ENCODE measurements around the gene TBCEL.

The TBCEL gene

DNA sequence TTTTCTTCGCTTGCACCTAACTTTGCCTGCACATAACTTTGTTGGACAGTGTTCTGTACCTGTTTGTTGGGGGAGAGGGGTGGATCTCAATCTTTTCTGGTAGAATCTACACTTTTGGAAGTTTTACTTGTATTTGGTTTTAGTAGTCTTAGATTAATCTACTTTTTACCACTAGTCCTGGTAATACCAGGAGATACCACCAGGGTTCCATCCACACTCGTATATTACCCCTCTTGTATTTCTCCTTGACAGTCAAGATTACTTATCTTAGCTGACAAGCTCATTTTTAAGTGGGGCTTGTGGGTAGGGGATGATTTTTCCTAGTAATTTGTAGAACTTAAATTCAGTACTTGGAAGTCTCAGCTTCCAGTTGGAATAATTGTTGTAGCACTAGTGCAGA is 39.8 kb downstream of the TBCEL start:
- no peak for DNase-seq (ENCODE audit: low read depth in 2 of 2)

DNA sequence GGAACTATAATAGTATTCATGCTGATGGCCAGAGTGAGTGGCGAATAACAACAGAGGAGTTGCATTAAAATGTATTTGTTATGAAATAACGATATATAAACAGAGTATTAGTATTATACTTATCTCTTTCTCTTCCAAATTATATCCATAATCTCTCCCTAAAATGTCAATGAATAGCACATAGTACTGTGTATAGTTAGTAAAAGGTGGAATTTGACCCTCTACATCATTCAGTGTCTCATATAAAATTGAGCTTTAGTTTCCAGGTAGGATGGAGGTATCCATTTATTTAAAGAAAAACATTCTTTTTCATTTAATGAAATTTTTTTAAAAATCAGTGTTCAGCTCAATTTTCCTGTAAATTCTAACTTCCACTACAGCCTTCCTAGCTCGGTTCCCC is 42.7 kb downstream of the TBCEL start:
- no peak for DNase-seq (ENCODE audit: low read depth in 2 of 2)

DNA sequence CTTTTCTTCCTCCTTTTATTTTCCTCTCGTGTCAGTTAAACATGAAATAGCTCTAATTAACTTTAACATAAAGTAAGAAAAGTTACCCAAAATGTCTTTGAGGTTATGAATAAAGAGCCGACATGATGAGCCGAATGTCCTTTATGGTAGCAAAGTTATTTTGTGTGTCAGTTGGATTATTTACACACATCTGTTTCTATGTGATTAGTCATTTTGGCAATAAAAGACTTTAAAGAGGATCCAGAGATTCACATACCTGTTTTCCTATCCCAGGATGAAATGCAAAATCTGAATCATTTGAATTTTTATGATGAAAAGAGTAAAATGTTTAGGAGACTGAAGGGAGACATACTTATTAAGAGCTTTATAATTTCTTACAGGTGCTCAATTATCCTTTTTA is 43.1 kb downstream of the TBCEL start:
- no peak for DNase-seq (ENCODE audit: low read depth in 2 of 2)

DNA sequence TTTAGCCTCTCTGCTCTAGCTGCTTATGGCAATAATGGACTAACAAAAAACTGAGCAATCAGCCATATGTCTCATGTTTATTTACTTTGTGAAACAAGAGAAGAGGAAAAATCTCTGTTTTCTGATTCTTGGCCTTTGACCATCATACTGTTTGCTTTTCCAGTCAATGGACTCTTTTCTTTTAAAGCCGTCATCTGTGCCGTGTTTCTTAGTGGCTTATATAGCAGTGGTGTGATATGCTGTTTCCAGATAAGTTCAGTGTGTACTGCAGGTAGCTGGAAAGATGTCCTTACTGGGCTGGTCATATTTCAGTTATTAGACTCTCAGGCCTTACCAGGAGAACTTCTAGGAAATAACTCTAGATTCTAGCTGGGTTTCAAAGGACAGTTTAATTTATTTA is 43.6 kb downstream of the TBCEL start:
- DNase-seq (ENCODE audit: low read depth in 2 of 2) = no peak

DNA sequence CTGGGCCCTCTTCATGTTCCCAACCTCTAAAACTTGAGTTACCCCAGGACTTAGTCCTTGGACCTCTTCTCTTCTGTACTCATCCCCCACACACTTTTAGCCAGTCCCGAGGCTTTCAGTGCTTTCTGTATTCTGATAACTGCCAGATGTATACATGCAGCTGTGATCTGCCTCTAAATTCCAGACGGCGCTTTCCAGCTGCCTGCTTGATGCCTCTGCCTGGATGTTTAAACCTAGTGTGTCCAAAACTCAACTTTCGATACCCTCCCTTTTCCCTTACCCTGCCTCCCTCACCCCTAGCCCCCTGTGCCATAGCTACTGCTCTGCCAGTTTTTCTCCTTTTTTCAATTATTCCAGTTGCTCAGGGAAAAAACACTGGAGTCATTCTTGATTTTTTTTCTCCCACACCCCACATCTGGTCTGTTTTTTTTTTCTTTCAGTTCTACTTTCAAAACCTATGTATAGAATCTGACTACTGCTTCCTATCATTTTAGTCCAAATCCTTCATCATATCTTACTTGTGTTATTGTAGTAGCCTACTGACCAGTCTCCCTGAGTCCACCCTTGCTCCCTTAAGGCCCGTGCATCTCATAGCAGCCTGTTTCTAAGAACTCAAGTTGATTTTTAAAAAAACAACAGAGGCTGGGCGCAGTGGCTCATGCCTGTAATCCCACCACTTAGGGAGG is 44.2 kb downstream of the TBCEL start:
- DNase-seq (ENCODE audit: low read depth in 2 of 2) = no peak

DNA sequence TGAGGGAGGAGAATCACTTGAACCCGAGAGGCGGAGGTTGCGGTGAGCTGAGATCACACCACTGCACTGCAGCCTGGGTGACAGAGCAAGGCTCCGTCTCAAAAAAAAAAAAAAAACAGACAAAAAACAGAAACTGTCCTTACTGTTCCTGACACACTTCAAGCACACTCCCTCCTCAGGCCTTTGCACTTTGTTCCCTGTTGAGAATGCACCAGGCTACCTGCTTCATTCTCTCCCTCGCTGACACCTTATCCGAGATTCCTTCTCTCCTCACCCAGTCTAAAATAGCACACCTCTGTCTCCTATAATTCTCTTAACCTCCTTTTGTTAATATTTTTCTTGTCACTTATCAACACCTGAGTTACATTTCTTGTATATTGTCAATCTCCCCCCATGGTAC is 44.9 kb downstream of the TBCEL start:
- DNase-seq (ENCODE audit: low read depth in 2 of 2) = no peak

DNA sequence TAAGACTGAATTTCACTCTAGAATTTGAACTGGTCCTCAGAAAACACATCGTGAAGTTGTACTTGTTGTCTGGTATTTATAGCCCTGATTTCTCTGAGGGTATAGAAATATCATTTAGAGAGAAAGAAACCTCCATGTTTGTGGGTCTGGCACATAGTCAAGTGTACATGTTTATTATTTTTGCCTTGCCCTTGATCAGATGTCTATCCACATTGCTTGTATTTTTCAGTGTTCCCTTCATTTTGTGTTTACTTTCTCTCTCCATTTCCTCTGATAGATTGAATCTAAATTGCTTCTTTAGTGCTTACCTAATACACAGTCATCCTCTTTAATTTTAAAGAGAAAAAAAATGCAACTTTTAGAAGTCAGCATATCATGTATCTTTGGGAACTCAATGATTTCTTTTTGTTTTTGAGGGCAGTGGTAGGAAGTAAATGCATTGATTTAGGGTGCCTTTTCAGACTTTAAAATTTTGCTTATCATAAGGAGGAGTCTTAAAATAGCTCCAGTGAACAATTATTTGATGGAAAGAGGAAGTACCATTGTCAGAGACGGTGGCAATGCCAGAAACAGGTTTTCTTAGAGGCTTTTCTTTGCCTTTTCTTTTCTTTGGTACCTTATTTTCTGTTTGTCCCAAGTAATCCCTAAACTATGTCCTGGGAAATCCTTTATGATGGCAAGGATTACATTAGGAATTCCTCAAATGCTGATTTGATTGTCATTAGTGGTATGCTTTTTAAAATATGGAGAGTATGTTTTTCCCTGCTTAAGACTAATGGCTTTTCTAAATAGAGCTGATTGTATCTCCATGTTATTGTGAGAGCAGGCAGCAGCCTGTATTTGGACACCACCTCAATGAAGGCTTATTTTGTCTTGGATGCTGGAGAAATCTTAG is 47.3 kb downstream of the TBCEL start:
- DNase-seq (ENCODE audit: low read depth in 2 of 2) = no peak

DNA sequence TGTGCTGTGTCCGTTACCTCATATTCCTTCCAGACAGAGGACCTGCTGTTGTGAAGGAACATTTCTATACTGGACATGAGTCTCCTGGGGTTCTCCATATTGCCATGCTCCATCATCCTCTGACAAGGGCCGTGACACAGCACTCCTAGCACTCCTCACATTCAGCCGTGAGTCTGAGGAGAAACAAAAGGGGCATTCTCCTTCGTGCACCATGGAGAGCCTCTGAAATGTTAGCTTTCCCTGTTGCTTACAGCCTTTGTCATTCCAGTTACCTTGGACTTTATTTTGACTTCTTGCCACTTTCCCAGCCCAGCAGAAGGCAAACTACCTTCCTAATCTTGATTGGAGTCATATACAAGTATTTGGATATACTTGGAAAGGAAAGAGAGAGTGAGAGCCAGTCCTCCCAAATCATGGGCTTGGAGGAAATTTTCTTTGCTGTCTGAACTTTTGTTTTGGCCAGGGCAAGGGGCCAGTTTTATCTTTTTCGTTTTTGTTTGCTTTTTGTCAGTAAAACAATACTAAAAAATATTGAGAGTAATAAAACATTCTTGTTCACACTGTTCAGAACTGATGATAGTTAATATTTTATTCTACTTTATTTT is 48.0 kb downstream of the TBCEL start:
- no peak for DNase-seq (ENCODE audit: low read depth in 2 of 2)

DNA sequence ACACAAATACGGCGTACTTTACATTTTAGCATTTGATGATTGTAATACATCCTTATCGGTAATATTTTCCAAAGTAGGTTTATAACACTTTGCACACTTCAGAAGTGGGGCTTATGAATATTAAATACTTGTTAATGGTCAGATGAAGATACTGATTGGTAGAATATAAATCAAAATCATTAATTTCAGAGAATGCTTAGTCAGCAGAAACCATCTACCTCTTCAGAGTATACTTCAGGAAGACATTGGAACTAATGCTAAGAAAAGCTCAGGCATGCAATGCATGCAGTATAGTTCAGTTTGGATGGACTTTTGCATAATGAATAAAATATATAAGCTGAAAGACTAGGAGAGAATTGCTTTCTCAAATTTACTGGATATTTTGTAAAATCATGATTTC is 57.4 kb downstream of the TBCEL start:
- DNase-seq (ENCODE audit: low read depth in 2 of 2) = no peak

DNA sequence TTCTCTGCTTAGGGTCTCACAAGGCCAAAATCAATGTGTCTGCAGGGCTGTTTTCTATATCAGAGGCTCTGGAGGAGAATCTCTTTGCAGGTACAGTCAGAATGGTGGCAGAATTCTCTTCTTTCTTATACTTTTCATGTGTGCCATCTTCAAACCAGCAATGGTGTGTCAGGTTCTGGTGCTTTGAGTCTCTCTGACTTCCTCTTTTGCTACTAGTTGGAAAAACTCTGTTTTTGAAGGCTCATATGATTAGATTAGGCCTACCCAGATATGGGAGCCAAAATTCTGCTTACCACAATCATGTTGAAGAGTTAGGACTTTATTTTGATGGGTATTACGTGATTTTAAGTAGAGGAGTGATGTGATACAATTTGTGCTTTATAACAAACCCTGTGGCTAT is 58.3 kb downstream of the TBCEL start:
- no peak for DNase-seq (ENCODE audit: low read depth in 2 of 2)

DNA sequence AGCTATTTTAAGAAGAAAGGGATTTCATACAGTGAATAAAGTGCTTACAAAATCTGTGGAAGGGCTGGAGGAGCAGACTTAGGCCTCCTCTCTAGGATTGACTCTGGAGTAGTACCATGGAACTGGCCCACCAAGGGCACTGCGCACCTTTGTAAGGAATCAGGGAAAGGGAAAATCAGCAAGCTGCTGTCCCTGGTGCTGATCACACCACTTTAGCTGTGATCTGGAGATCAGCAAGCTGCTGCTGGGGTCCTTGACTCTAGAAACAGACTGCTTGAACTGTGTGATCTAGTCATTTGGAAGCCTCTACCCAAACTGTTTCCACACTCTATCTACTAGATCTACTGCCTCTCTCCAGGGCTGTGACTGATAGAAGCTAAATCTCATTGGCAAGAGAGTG is 58.8 kb downstream of the TBCEL start:
- DNase-seq (ENCODE audit: low read depth in 2 of 2) = no peak

DNA sequence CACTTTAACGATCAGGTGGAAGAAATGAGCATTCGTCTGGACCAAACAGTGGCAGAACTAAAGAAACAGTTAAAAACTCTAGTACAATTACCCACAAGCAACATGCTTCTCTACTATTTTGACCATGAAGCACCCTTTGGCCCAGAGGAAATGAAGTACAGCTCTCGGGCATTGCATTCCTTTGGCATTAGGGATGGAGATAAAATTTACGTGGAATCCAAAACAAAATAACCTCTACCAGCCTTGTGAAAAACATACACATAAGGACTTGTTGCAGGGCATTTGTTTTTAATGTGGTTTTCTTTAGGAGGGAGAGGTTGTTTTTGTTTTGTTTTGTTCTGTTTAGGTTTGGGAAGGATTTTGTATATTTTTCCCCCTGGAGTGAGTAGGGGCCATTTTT is 63.0 kb downstream of the TBCEL start:
- no peak for DNase-seq (ENCODE audit: low read depth in 2 of 2)

DNA sequence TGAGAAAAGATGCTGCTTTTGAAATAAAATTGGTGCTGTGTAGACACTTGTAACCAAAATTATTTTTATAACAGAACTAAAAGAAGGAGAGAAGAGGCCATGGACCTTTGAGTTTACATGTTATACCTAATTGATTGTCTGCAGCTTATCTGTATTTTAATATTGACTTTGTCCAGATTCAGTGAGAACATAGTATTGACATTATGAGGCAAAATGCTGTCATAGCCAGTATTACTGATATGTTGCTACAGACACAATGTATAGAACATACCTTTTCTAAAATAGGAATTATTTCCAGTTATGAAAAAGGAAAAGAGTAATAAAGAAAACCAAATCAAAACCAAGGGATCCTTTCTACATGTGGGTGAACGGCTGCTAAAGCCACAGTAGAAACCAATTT is 65.7 kb downstream of the TBCEL start:
- no peak for DNase-seq (ENCODE audit: low read depth in 2 of 2)

DNA sequence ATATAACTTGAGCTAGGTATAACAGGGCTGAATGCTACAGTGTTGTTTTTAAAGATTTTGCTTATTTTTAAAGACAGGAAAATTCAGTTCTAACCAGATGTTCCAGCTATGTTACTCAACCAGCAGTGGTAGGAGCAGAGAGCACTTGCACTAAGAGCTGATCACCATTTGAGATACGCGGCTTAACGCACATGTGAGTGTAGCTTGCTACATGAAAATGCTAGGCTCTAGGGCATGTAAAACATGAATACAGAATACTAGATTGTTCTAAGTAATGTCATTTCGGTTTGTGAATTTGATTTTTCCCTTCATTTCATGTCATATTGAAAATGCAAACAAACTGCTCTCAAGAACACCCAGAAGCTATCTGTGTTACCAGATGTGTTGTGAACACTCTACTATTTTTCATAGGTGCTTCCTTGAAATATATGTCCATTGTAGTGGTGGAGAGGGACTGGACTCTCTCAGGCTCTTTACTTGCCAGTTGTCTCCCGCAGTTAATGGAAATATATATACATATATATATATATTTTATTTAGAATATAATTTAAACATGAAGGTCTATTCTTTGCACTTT is 66.3 kb downstream of the TBCEL start:
- DNase-seq (ENCODE audit: low read depth in 2 of 2) = no peak

DNA sequence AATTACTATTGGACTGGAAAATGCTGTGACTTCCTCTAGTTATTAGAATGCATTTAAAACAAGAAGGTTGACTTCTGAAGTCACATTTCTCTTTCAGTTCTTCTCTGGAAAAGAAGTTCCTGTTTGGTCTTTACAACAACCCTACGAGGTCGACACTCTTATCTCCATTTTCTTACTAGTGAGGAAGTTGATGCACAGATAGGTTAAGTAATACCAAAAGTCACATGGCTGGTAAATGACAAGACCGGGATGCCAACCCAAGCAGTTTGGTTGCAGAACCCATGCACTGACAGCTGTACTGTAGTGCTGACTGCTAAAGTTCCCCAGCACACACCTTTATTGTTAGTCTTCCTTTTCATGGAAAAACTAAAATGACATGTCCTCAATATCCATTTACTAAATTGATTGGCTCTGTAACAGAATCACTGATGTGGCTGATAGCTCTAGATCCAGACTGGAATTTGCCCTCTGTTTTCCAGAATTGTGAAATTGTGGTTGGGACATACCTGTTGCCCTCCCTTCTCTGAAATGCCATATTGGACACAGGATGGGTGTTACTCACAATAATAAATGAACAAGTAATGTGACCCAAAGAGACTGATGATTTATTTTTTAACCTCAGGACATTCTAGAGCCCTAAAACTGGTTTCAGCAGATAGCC is 67.7 kb downstream of the TBCEL start:
- no peak for DNase-seq (ENCODE audit: low read depth in 2 of 2)

DNA sequence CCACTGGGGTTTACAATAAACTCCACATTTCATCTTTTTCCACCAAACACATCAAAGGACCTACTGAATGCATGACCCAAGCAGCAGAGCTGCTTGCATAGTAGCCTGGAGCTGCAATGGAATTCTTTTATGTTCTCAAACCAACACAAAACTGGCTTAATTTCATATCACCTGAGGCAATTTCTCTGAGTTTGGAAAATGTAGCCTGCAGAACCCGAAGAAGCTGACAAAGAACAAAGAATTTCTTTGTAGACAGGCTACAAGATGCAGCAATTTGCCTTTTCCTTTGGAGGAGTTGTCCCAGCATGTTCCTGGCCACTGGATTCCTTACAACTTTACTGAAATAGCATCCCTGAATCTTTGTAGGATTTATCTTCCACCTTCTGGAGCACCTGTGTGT is 71.7 kb downstream of the TBCEL start:
- DNase-seq (ENCODE audit: low read depth in 2 of 2) = no peak

DNA sequence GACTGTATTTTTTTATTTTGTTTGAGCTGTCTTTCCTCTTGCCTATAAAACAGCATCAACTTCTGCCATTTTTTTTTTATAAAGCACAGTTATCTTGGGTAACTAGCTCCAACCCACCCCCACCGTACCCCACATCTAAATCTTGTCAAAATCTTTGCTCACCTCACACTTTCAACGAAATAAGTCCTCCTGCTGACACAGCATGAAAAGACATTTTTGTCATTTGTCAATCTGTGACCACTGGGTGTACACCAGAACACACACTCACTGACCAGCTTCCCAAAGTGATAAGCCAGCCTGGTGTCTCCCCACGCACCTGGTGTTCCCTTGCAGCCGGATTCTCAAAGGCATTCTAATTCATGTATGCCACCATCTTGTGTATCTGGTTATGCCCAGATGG is 75.5 kb downstream of the TBCEL start:
- no peak for DNase-seq (ENCODE audit: low read depth in 2 of 2)

DNA sequence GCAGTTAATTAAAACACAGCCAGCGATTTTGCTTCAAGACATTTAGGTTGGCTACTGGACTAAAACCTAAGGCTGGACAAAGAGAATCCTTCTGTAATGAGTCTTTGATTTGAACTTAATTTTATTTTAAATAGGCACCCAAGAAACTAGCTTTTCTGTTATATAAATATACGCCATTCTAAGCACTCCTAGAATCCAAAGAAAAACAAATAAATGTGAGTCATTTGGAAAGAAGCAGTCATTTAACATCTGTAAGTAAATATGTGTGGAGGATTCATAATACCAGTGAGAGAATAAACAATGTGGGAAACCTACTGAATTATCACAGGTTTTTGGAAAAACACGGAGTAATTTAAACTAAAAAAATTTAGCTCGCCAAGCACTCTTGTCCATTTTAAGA is 76.0 kb downstream of the TBCEL start:
- no peak for DNase-seq (ENCODE audit: low read depth in 2 of 2)

DNA sequence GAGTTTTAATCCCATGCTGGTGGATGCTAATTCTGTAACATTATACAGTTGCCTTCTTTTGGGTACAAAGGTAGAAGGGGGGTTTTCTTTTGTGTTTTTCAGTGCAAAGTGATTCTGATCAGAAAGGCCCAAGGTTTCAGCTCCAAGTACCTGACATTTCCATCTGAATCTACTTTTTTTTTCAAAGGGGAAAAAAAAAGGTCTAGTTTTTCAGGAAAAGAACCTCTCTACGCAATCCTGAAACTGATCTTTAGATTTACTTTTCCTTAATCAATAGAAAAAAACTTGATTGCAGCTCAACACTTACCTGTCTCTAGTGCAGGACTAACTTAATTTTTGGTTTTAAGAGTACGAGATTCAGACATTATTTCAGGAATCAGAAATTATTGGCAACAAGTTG is 77.0 kb downstream of the TBCEL start, which contains the start of gene TECTA:
TSS of gene TECTA (plus strand) at position 301 of the 400 bp plus-strand sequence. CDS start 1,423 bp downstream, outside the sequence.
- DNase-seq (ENCODE audit: low read depth in 2 of 2) = no peak

DNA sequence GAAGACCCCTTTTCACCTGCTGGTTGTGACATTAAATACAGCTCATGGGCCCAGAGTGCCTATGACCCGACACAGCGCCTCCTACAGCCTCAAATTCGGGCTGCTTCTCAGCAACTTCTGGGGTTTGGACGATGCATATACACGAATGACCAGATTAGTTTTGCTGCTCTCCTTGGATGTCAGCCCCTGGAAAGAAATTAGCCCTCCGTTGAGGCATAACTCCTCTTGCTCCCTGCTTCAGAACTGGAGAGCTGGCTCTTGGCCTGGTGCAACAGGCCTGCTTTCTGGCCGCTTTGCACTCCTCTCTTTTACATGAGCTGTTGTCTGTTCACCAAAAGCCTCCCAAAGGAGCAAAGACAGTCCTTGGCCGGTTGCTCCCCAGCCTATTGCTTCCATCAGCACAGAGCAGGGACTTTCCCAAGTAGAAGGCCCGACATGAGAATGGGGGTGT is 80.4 kb downstream of the TBCEL start:
- DNase-seq (ENCODE audit: low read depth in 2 of 2) = no peak

DNA sequence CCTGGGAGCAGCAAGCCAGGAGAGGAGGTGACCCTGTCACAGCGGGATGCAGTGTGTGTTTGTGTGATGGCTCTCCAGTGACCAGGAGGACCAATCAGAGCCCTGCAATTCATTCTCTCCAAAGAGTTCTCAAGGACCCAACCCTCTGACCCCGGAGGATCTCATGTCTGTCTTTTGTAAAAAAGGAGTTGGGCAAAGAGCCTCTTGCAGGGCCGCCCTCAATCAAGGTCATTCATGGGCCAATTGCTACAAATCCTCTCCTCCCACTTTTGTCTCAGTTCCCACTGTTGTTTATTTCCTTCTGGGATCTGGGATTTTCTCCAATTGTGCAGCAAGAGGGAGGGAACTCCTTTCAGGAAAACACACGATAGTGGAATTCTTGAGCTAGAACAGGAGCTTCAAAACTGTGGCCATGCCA is 81.2 kb downstream of the TBCEL start:
- no peak for DNase-seq (ENCODE audit: low read depth in 2 of 2)

Data from stimulated activated CD8-positive, alpha-beta memory T cell treated with anti-CD3 and anti-CD28 coated beads, Interleukin-15, amount 100 ng/mL, for 4 hours (primary cell).